Parathyroid adenoma (tissue), 2 donors: ENCODE data around the gene ENOX1.

Source experiments
- H2AFZ ChIP-seq: fragments of 300-600 bp; sonication (generic); one replicate; pipeline ENCODE4 v1.7.0; 2017; ENCODE audit warnings: antibody characterized with exemption, mild to moderate bottlenecking
- H3K27ac ChIP-seq: fragments of 300-600 bp; sonication (generic); one replicate; pipeline ENCODE4 v1.7.0; 2017
- H3K27me3 ChIP-seq: fragments of 300-600 bp; sonication (generic); one replicate; pipeline ENCODE4 v1.7.0; 2017; ENCODE audit warnings: low read length; ENCODE audit not compliant: control insufficient read depth, insufficient read depth
- H3K36me3 ChIP-seq: fragments of 300-600 bp; sonication (generic); one replicate; pipeline ENCODE4 v1.7.0; 2017; ENCODE audit warnings: low read length; ENCODE audit not compliant: control insufficient read depth, insufficient read depth
- H3K4me1 ChIP-seq: fragments of 300-600 bp; sonication (generic); one replicate; pipeline ENCODE4 v1.7.0; 2017; ENCODE audit warnings: control low read depth
- H3K4me2 ChIP-seq: fragments of 300-600 bp; sonication (generic); one replicate; pipeline ENCODE4 v1.7.0; 2017; ENCODE audit warnings: low read length
- H3K4me3 ChIP-seq: fragments of 300-600 bp; sonication (generic); one replicate; pipeline ENCODE4 v1.7.0; 2017; ENCODE audit warnings: low read depth, low read length
- H3K79me2 ChIP-seq: fragments of 300-600 bp; sonication (generic); one replicate; pipeline ENCODE4 v1.7.0; 2017; ENCODE audit warnings: control low read depth
- H3K9ac ChIP-seq: fragments of 300-600 bp; sonication (generic); one replicate; pipeline ENCODE4 v1.7.0; 2017; ENCODE audit warnings: mild to moderate bottlenecking
- H3K9me3 ChIP-seq: fragments of 300-600 bp; sonication (generic); one replicate; pipeline ENCODE4 v1.7.0; 2017; ENCODE audit warnings: low read length; ENCODE audit not compliant: control insufficient read depth
- CTCF ChIP-seq: fragments of 300-600 bp; sonication (generic); IDR thresholded peaks from one replicate; pipeline ENCODE4 v1.7.0; 2017; ENCODE audit warnings: antibody characterized with exemption, mild to moderate bottlenecking
- donor health status: primary hyperparathyroidism.

The ENOX1 gene

GRCh38 chr13:43289470-43290255, 497.1 kb downstream of the ENOX1 start:
- Histone ChIP-seq H3K9ac (no peak overlapping the region), H3K27ac (no peak overlapping the region), H3K36me3 (no peaks in the 10 kb centered on the region), H3K79me2 (no peaks in the 10 kb centered on the region), H3K4me2 (no peak overlapping the region), H3K4me1 (no peaks in the 10 kb centered on the region), H3K27me3 (no peaks in the 10 kb centered on the region), H3K4me3 (no peak overlapping the region), H3K9me3 (no peaks in the 10 kb centered on the region), H2AFZ (no peak overlapping the region)
- no peak for TF ChIP-seq CTCF

- TF ChIP-seq CTCF, result no peak
- no peaks in the 10 kb centered on the region for H3K36me3 ChIP-seq
- H3K9ac ChIP-seq, result no peak overlapping the region
- no peak overlapping the region for H3K4me3 ChIP-seq
- no peaks in the 10 kb centered on the region for H3K4me1 ChIP-seq
- H3K27me3 ChIP-seq, result no peaks in the 10 kb centered on the region
- H3K4me2 ChIP-seq, result no peak overlapping the region
- H2AFZ ChIP-seq, result no peak overlapping the region
- H3K79me2 ChIP-seq, result no peaks in the 10 kb centered on the region
- H3K27ac ChIP-seq, result no peak overlapping the region
- H3K9me3 ChIP-seq, result no peaks in the 10 kb centered on the region
These were observed 500.0 kb downstream of the ENOX1 start for GRCh38 chr13:43286751-43287150.

GRCh38 chr13:43285933-43286597, 500.7 kb downstream of the ENOX1 start:
- Histone ChIP-seq H3K9me3 (no peaks in the 10 kb centered on the region), H3K4me2 (no peak overlapping the region), H3K27ac (no peak overlapping the region), H2AFZ (no peak overlapping the region), H3K36me3 (no peaks in the 10 kb centered on the region), H3K27me3 (no peaks in the 10 kb centered on the region), H3K9ac (no peak overlapping the region), H3K4me1 (no peaks in the 10 kb centered on the region), H3K79me2 (no peaks in the 10 kb centered on the region), H3K4me3 (no peak overlapping the region)
- TF ChIP-seq CTCF, result no peak

- Histone ChIP-seq H3K4me2 (no peak overlapping the region), H3K36me3 (no peaks in the 10 kb centered on the region), H3K27me3 (no peaks in the 10 kb centered on the region), H2AFZ (no peak overlapping the region), H3K9me3 (no peaks in the 10 kb centered on the region), H3K9ac (no peak overlapping the region), H3K79me2 (no peaks in the 10 kb centered on the region), H3K27ac (no peak overlapping the region), H3K4me1 (no peaks in the 10 kb centered on the region), H3K4me3 (no peak overlapping the region)
- no peak for TF ChIP-seq CTCF
These were observed 502.6 kb downstream of the ENOX1 start for GRCh38 chr13:43284162-43284561.
